NB4 (cell line): ENCODE measurements around the gene CDH13.

Experiments used
- MYC ChIP-seq: IDR thresholded peaks from 2 replicates; pipeline ENCODE4 v1.6.1; 2011; ENCODE audit warnings: low read depth, low read length
- POLR2A ChIP-seq: IDR thresholded peaks from 2 replicates; pipeline ENCODE4 v1.6.1; 2011; ENCODE audit warnings: mild to moderate bottlenecking; ENCODE audit not compliant: insufficient read length; ENCODE audit errors: extremely low read depth
- TF ChIP-seq, protein P1 (sequence below): IDR thresholded peaks from one replicate; pipeline ENCODE4 v1.5.1; 2012; ENCODE audit warnings: low read depth, low read length

DNA sequence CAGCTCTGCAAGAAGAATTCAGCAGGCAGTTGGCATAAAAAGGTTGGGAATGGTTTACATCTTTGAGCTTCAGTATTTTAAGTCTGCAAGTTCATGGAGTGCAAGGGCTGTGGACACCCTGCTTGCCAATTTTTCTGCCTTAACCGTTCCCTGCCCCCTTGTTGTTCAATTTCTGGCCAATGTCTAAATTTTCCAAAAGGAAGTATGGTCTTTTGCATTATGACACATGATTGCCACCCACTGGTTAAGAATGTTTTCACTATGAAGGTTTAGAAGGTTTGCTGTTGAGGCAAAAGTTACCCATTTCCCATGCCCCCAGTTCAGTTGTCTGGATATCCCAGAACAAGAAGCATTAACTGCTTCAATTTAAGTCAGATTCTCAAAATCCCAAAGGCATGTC is 441.9 kb downstream of the CDH13 start:
- TF ChIP-seq, protein P1, sequence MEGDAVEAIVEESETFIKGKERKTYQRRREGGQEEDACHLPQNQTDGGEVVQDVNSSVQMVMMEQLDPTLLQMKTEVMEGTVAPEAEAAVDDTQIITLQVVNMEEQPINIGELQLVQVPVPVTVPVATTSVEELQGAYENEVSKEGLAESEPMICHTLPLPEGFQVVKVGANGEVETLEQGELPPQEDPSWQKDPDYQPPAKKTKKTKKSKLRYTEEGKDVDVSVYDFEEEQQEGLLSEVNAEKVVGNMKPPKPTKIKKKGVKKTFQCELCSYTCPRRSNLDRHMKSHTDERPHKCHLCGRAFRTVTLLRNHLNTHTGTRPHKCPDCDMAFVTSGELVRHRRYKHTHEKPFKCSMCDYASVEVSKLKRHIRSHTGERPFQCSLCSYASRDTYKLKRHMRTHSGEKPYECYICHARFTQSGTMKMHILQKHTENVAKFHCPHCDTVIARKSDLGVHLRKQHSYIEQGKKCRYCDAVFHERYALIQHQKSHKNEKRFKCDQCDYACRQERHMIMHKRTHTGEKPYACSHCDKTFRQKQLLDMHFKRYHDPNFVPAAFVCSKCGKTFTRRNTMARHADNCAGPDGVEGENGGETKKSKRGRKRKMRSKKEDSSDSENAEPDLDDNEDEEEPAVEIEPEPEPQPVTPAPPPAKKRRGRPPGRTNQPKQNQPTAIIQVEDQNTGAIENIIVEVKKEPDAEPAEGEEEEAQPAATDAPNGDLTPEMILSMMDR = no peak
- TF ChIP-seq POLR2A (no peak), MYC (no peak)
